Stimulated activated memory B cell treated with anti-CD40 and anti-IgM and Interleukin-4, amounts not matched to agents 10 μg/mL and 1 μg/mL and 100 μg/mL, for 72 hours (primary cell): ENCODE measurements around the gene GYPE.
A peak's percentile ranks its signal among the peaks of the same experiment; 100 is the strongest.
"Not testable (repeated sequence)": the region's sequence is repeated elsewhere in the genome, so short reads cannot be mapped to it uniquely, and the experiment has no call there.

Experiments
- ATAC-seq: fragments of 150-1000 bp; cut with Tn5 transposase; 2 replicates; pipeline ENCODE4 v1.10.0; 2021
- H3K27ac Mint-ChIP-seq: one replicate; pipeline ENCODE4 v1.8.0; 2022; ENCODE audit warnings: mild to moderate bottlenecking, mixed read lengths
- H3K27me3 Mint-ChIP-seq: one replicate; pipeline ENCODE4 v1.8.0; 2022; ENCODE audit warnings: mixed read lengths
- H3K36me3 Mint-ChIP-seq: one replicate; pipeline ENCODE4 v1.8.0; 2022; ENCODE audit warnings: mixed read lengths
- H3K4me1 Mint-ChIP-seq: one replicate; pipeline ENCODE4 v1.8.0; 2022; ENCODE audit warnings: mixed read lengths
- H3K4me3 Mint-ChIP-seq: one replicate; pipeline ENCODE4 v1.8.0; 2022; ENCODE audit warnings: mild to moderate bottlenecking, moderate library complexity, mixed read lengths
- H3K9me3 Mint-ChIP-seq: one replicate; pipeline ENCODE4 v1.8.0; 2022; ENCODE audit warnings: mixed read lengths

GYPE gene

GRCh38 chr4:143888189-143888588, 17.2 kb downstream of the GYPE start:
- H3K27ac Mint-ChIP-seq, H3K27me3 Mint-ChIP-seq, H3K9me3 Mint-ChIP-seq, H3K36me3 Mint-ChIP-seq, H3K4me1 Mint-ChIP-seq, ATAC-seq, H3K4me3 Mint-ChIP-seq: not testable (repeated sequence)

- not testable (repeated sequence) for H3K4me1 Mint-ChIP-seq, H3K27ac Mint-ChIP-seq, H3K4me3 Mint-ChIP-seq, H3K9me3 Mint-ChIP-seq, H3K27me3 Mint-ChIP-seq, H3K36me3 Mint-ChIP-seq, ATAC-seq
Measured at GRCh38 chr4:143884965-143885364, 20.4 kb downstream of the GYPE start.

GRCh38 chr4:143883529-143883928, 21.8 kb downstream of the GYPE start:
- H3K36me3 Mint-ChIP-seq: no peaks in the 10 kb centered on the region
- H3K4me1 Mint-ChIP-seq: no peaks in the 10 kb centered on the region
- no peak overlapping the region for H3K27ac Mint-ChIP-seq
- no peaks in the 10 kb centered on the region for H3K27me3 Mint-ChIP-seq
- ATAC-seq: no peak
- no peaks in the 10 kb centered on the region for H3K9me3 Mint-ChIP-seq
- H3K4me3 Mint-ChIP-seq: no peak overlapping the region

GRCh38 chr4:143882892-143883291, 22.5 kb downstream of the GYPE start:
- Mint-ChIP-seq H3K27ac (no peak overlapping the region), H3K9me3 (no peaks in the 10 kb centered on the region), H3K4me3 (no peak overlapping the region), H3K27me3 (no peaks in the 10 kb centered on the region), H3K4me1 (no peaks in the 10 kb centered on the region), H3K36me3 (no peaks in the 10 kb centered on the region)
- ATAC-seq: no peak

GRCh38 chr4:143879561-143879960, 25.8 kb downstream of the GYPE start:
- H3K4me3 Mint-ChIP-seq, H3K9me3 Mint-ChIP-seq, H3K36me3 Mint-ChIP-seq, H3K4me1 Mint-ChIP-seq, ATAC-seq, H3K27ac Mint-ChIP-seq, H3K27me3 Mint-ChIP-seq: not testable (repeated sequence)

- H3K27me3 Mint-ChIP-seq: not testable (repeated sequence)
Measured at GRCh38 chr4:143875357-143875756, 30.0 kb downstream of the GYPE start.

GRCh38 chr4:143870523-143871268, 34.7 kb downstream of the GYPE start:
- H3K27me3 Mint-ChIP-seq, H3K4me3 Mint-ChIP-seq, ATAC-seq, H3K9me3 Mint-ChIP-seq: not testable (repeated sequence)
- Mint-ChIP-seq H3K27ac (peak overlapping the region; percentile 28), H3K4me1 (peaks cover 14% of the 10 kb centered on the region), H3K36me3 (peaks cover 24% of the 10 kb centered on the region)

More at GRCh38 chr4:143875357-143875756, 30.0 kb downstream of the GYPE start:
- H3K4me3 Mint-ChIP-seq, ATAC-seq, H3K27ac Mint-ChIP-seq, H3K9me3 Mint-ChIP-seq: not testable (repeated sequence)
- Mint-ChIP-seq H3K4me1 (peaks cover 10% of the 10 kb centered on the region), H3K36me3 (peaks cover 18% of the 10 kb centered on the region)

- H3K9me3 Mint-ChIP-seq, H3K4me3 Mint-ChIP-seq, ATAC-seq, H3K27me3 Mint-ChIP-seq, H3K27ac Mint-ChIP-seq: not testable (repeated sequence)
- peaks cover 28% of the 10 kb centered on the region for H3K36me3 Mint-ChIP-seq
- H3K4me1 Mint-ChIP-seq: peaks cover 14% of the 10 kb centered on the region
Measured at GRCh38 chr4:143869925-143870324, 35.4 kb downstream of the GYPE start.

- ATAC-seq, H3K27me3 Mint-ChIP-seq, H3K27ac Mint-ChIP-seq: not testable (repeated sequence)
Measured at GRCh38 chr4:143862716-143863115, 42.6 kb downstream of the GYPE start.

GRCh38 chr4:143858456-143858855, 46.9 kb downstream of the GYPE start:
- Mint-ChIP-seq H3K4me1 (peaks cover 12% of the 10 kb centered on the region), H3K4me3 (no peak overlapping the region)
- ATAC-seq: no peak

More at GRCh38 chr4:143862716-143863115, 42.6 kb downstream of the GYPE start:
- H3K4me1 Mint-ChIP-seq, H3K4me3 Mint-ChIP-seq, H3K9me3 Mint-ChIP-seq: not testable (repeated sequence)
- H3K36me3 Mint-ChIP-seq: peaks cover 16% of the 10 kb centered on the region

GRCh38 chr4:143857391-143858336, 47.7 kb downstream of the GYPE start:
- ATAC-seq, H3K27ac Mint-ChIP-seq, H3K9me3 Mint-ChIP-seq, H3K4me1 Mint-ChIP-seq, H3K36me3 Mint-ChIP-seq, H3K4me3 Mint-ChIP-seq, H3K27me3 Mint-ChIP-seq: not testable (repeated sequence)

More at GRCh38 chr4:143858456-143858855, 46.9 kb downstream of the GYPE start:
- no peaks in the 10 kb centered on the region for H3K9me3 Mint-ChIP-seq
- no peaks in the 10 kb centered on the region for H3K27me3 Mint-ChIP-seq
- no peak overlapping the region for H3K27ac Mint-ChIP-seq
- no peaks in the 10 kb centered on the region for H3K36me3 Mint-ChIP-seq

GRCh38 chr4:143856017-143856557, 49.3 kb downstream of the GYPE start:
- not testable (repeated sequence) for H3K27me3 Mint-ChIP-seq, H3K9me3 Mint-ChIP-seq, H3K4me3 Mint-ChIP-seq, H3K27ac Mint-ChIP-seq, H3K36me3 Mint-ChIP-seq, H3K4me1 Mint-ChIP-seq, ATAC-seq

GRCh38 chr4:143854645-143855044, 50.7 kb downstream of the GYPE start:
- H3K9me3 Mint-ChIP-seq, H3K27ac Mint-ChIP-seq, ATAC-seq, H3K4me1 Mint-ChIP-seq, H3K27me3 Mint-ChIP-seq, H3K4me3 Mint-ChIP-seq, H3K36me3 Mint-ChIP-seq: not testable (repeated sequence)

- not testable (repeated sequence) for H3K27ac Mint-ChIP-seq, H3K4me1 Mint-ChIP-seq, H3K9me3 Mint-ChIP-seq, H3K4me3 Mint-ChIP-seq, H3K36me3 Mint-ChIP-seq, ATAC-seq, H3K27me3 Mint-ChIP-seq
Measured at GRCh38 chr4:143849296-143849695, 56.1 kb downstream of the GYPE start.

- not testable (repeated sequence) for H3K4me1 Mint-ChIP-seq, H3K36me3 Mint-ChIP-seq, H3K27me3 Mint-ChIP-seq, ATAC-seq, H3K4me3 Mint-ChIP-seq, H3K27ac Mint-ChIP-seq, H3K9me3 Mint-ChIP-seq
Measured at GRCh38 chr4:143843506-143843832, 61.9 kb downstream of the GYPE start.
